Ascending aorta (tissue), 2 donors: ENCODE measurements around the gene HOXA10. TPM values are rescaled to one million over a fixed set of nuclear protein-coding genes. Genes with fewer than 3 reads are reported as not detected.

Source experiments
- DNase-seq, 2 donors: peaks; one replicate each; pipeline ENCODE4 v3.0.0-alpha.2; 2019; ENCODE audit warnings: low spot score in 2 of 2
- H3K27ac ChIP-seq, 2 donors: fragments of 200-600 bp; sonication (generic); one replicate each; pipeline ENCODE4 v1.5.1; 2016 to 2017; ENCODE audit warnings: mild to moderate bottlenecking in 1 of 2
- H3K27me3 ChIP-seq: fragments of 200-600 bp; sonication (generic); one replicate; pipeline ENCODE4 v1.5.1; 2017
- H3K36me3 ChIP-seq, 2 donors: fragments of 200-600 bp; sonication (generic); one replicate each; pipeline ENCODE4 v1.5.1; 2016
- H3K4me1 ChIP-seq, 2 donors: fragments of 200-600 bp; sonication (generic); one replicate each; pipeline ENCODE4 v1.5.1; 2016 to 2017; ENCODE audit warnings: mild to moderate bottlenecking in 1 of 2
- H3K4me3 ChIP-seq, 2 donors: fragments of 200-600 bp; sonication (generic); one replicate each; pipeline ENCODE4 v1.5.1; 2016 to 2017; ENCODE audit warnings: mild to moderate bottlenecking in 1 of 2
- H3K9me3 ChIP-seq, 2 donors: fragments of 200-600 bp; sonication (generic); one replicate each; pipeline ENCODE4 v1.5.1; 2016
- intact Hi-C: fragments of 100-400 bp; cut with DNase I; formaldehyde crosslinking; loops from one replicate; pipeline ENCODE4 v1.15.1; 2023
- total RNA-seq: library from RNA; depleted of rRNA; stranded (reverse); fragments of >200 nt; gene quantifications from one replicate; pipeline ENCODE4 v1.1.0, GENCODE V29; 2016
- TF ChIP-seq, protein P1 (sequence below), 3 experiments: fragments of 200-600 bp in 2 of 3; fragments of 450-650 bp in 1 of 3; sonication (generic) in 2 of 3; IDR thresholded peaks; one replicate each; pipeline ENCODE4 v1.5.1; 2016 to 2019; ENCODE audit warnings: antibody characterized with exemption in 3 of 3, mild to moderate bottlenecking in 1 of 3, moderate library complexity in 1 of 3

HOXA10 gene
- total RNA-seq, 1 donor from 2014 or later, result not detected

GRCh38 chr7:27123477-27124053 lies 50.6 kb downstream of the HOXA10 start:
- H3K4me1 ChIP-seq, result peaks cover 0 to 21% of the 10 kb centered on the region in 2 donors
- DNase-seq, result peak in 1 of 2 donors; percentile 58
- TF ChIP-seq, protein P1, sequence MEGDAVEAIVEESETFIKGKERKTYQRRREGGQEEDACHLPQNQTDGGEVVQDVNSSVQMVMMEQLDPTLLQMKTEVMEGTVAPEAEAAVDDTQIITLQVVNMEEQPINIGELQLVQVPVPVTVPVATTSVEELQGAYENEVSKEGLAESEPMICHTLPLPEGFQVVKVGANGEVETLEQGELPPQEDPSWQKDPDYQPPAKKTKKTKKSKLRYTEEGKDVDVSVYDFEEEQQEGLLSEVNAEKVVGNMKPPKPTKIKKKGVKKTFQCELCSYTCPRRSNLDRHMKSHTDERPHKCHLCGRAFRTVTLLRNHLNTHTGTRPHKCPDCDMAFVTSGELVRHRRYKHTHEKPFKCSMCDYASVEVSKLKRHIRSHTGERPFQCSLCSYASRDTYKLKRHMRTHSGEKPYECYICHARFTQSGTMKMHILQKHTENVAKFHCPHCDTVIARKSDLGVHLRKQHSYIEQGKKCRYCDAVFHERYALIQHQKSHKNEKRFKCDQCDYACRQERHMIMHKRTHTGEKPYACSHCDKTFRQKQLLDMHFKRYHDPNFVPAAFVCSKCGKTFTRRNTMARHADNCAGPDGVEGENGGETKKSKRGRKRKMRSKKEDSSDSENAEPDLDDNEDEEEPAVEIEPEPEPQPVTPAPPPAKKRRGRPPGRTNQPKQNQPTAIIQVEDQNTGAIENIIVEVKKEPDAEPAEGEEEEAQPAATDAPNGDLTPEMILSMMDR (IDR thresholded peaks at IDR 0.05), result no peak
- H3K27me3 ChIP-seq, result no peaks in the 10 kb centered on the region
- peak overlapping the region; percentile 89 to 97 for H3K27ac ChIP-seq
- intact Hi-C loops, result loop anchor here (2.0 kb wide), 1 partner anchor 19 kb away; no protein-coding TSS in a partner anchor
- H3K36me3 ChIP-seq, result no peaks in the 10 kb centered on the region
- H3K4me3 ChIP-seq, result peak overlapping the region; percentile 42 to 67
- no peaks in the 10 kb centered on the region for H3K9me3 ChIP-seq

DNA sequence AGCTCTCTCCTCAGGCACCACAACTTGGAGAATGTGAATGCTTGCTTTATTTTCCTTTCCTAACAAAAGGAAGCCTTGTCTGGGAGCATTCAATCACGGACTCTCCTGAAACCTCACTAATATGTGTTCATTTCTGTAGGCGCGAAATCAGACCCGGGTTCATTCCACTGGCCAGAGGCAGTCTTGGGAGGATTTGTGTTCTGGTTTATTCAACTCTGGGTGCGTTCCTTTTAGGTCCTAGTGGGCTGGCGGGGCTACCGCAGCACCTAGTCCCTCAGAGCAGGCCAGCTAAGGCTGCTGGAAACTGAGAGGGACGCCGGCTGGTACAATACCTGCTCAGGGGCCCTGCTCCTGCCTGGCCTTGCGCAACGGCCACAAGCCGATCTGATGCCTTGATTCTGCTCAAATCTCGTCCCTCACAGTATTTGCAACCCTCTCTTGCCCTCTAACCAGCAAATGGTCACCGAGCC lies 51.1 kb downstream of the HOXA10 start:
- Histone ChIP-seq H3K4me1 (peaks cover 0 to 22% of the 10 kb centered on the region in 2 donors), H3K9me3 (no peaks in the 10 kb centered on the region), H3K27ac (peak overlapping the region; percentile 89 to 97), H3K27me3 (no peaks in the 10 kb centered on the region), H3K4me3 (peak overlapping the region; percentile 42 to 67), H3K36me3 (no peaks in the 10 kb centered on the region)
- intact Hi-C loops, result loop anchor here (2.0 kb wide), 1 partner anchor 18 kb away; no protein-coding TSS in a partner anchor
- peak in 1 of 2 donors; percentile 54 for DNase-seq
- TF ChIP-seq, protein P1 (IDR thresholded peaks at IDR 0.05), result no peak

DNA sequence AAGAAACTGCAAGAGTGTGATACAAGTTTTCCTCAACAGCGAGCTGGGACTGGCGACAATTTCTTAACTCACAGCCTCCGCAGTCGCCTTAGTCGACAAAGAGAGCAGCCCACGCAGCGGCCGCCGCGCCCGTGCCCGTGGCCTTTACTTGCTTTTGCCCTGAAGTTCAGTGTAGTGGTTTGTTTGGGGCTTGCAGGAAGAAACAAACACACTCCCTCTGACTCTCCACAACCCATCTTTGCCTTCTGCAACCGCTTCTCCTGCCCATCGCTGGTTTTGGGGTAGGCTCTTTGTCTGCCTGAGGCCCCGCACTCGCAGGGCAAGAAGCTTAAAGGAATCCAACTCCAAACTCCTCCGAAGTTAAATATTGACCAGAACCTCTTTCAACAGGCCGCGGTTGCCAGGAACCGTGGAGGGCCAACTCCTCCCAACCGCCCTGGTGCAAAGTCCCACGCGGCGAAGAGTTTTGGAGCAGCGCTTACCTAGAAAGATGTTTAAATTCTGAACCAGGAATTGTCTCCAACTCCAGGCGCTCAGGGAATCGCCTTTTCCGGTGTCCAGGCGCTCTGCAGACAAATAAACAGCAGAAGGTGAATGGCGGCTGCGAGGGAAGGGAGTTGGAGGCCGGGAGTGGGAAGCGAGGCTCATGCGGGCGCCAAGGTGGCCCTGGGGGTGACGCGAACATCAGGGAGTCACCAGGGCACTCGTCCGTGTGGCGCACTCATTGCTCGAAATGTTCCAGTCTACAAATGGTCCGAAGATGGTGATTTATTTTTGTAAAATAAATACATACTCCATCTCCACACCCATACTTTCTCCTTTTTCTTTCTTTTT lies 51.8 kb downstream of the HOXA10 start:
- peak overlapping the region; percentile 89 to 97 for H3K27ac ChIP-seq
- no peaks in the 10 kb centered on the region for H3K27me3 ChIP-seq
- TF ChIP-seq, protein P1 (IDR thresholded peaks at IDR 0.05), result no peak
- no peaks in the 10 kb centered on the region for H3K9me3 ChIP-seq
- peak overlapping the region; percentile 42 to 67 for H3K4me3 ChIP-seq
- no peaks in the 10 kb centered on the region for H3K36me3 ChIP-seq
- intact Hi-C loops, result loop anchor here (2.0 kb wide), 1 partner anchor 17 kb away; no protein-coding TSS in a partner anchor
- DNase-seq, result peak in 1 of 2 donors; percentile 63
- H3K4me1 ChIP-seq, result peaks cover 0 to 22% of the 10 kb centered on the region in 2 donors

- no peaks in the 10 kb centered on the region for H3K9me3 ChIP-seq
- H3K36me3 ChIP-seq, result no peaks in the 10 kb centered on the region
- DNase-seq, result no peak
- peak overlapping the region; percentile 89 to 97 for H3K27ac ChIP-seq
- intact Hi-C loops, result loop anchor here (2.0 kb wide), 1 partner anchor 17 kb away; no protein-coding TSS in a partner anchor
- TF ChIP-seq, protein P1 (IDR thresholded peaks at IDR 0.05), result no peak
- H3K27me3 ChIP-seq, result no peaks in the 10 kb centered on the region
- peaks cover 0 to 22% of the 10 kb centered on the region in 2 donors for H3K4me1 ChIP-seq
- peak overlapping the region; percentile 42 to 67 for H3K4me3 ChIP-seq
Measured at GRCh38 chr7:27121684-27122076, 52.4 kb downstream of the HOXA10 start.

Other genes with a start within 250 kb of the HOXA10 start
- not detected for gene HOXA1, start 78.3 kb downstream of the HOXA10 start, total RNA-seq
- 36.5 TPM for gene HOXA2, start 71.6 kb downstream of the HOXA10 start, total RNA-seq
- 2.1 TPM for gene HOXA4, start 43.6 kb downstream of the HOXA10 start, total RNA-seq
- gene HOXA5, start 30.6 kb downstream of the HOXA10 start, total RNA-seq, result 22.0 TPM
- 15.3 TPM for gene HOXA6, start 26.5 kb downstream of the HOXA10 start, total RNA-seq
- 14.4 TPM for gene HOXA3, start 21.7 kb downstream of the HOXA10 start, total RNA-seq
- 12.0 TPM for gene HOXA7, start 17.6 kb downstream of the HOXA10 start, total RNA-seq
- gene HOXA9, start 8.8 kb downstream of the HOXA10 start, total RNA-seq, result not detected
- gene HOXA11, start 10.9 kb upstream of the HOXA10 start, total RNA-seq, result not detected
- not detected for gene HOXA13, start 25.8 kb upstream of the HOXA10 start, total RNA-seq
- gene EVX1, start 68.5 kb upstream of the HOXA10 start, total RNA-seq, result not detected